ACHN (cell line): Measurements from ENCODE around the gene SRPK2.
"Not testable (repeated sequence)": the region's sequence is repeated elsewhere in the genome, so short reads cannot be mapped to it uniquely, and the experiment has no call there.

Source experiments
- DNase-seq: peaks from one replicate; pipeline ENCODE4 v3.0.0-alpha.2; 2015
- in situ Hi-C: cut with HindIII; loops from 2 replicates; pipeline ENCODE4 v1.10.0; 2017; ENCODE audit warnings: low sequenced_read_pairs, low pct_ligation_motif_present, low pct_unique_long_range_greater_than_20kb

The SRPK2 gene

DNA sequence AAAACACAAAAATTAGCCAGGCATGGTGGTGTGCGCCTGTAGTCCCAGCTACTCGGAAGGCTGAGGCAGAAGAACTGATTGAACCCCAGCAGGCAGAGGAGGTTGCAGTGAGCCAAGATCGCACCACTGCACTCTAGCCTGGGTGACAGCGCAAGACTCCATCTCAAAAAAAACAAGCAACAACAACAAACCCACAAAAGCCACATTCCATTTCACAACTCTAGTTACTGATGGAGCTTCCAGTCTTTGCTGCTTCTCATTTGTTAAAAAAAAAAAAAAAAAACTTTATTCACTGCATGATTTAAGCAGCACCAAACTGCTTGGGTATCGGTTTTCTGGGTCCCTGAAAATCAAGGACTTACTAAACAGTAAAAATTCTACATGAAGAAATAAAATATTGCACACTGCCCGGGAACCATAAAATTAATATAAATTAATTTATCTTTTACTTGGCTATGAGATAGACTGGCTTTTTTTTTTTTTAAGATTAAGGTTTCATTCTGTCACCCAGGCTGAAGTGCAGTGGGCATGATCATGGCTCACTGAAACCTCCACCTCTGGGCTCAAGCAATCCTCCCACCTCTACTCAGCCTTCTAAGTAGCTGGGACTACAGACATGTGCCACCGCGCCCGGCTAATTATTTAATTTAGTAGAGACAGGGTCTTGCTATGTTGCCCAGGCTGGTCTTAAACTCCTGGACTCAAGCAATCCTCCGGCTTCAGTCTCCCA is 42.0 kb downstream of the SRPK2 start:
- DNase-seq, result no peak
- in situ Hi-C loops, result no loop called here

DNA sequence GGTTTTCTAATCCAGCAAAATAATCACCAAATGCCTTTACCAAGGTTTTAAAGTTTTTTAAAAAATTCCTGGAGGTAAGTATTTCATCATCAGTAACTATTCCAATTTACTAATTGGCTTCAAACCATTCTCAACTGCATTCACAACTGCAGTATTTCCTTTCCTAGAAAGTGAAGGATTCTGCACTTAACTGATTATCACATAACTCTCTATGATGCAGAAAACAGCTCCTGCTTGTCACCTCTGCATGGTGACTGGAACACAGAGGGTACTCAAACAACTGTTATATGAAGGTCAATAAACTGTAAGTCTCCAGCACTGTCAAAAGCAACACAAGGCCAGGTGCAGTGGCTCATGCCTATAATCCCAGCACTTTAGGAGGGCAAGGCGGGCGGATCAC is 42.6 kb downstream of the SRPK2 start:
- in situ Hi-C loops, result no loop called here
- no peak for DNase-seq

DNA sequence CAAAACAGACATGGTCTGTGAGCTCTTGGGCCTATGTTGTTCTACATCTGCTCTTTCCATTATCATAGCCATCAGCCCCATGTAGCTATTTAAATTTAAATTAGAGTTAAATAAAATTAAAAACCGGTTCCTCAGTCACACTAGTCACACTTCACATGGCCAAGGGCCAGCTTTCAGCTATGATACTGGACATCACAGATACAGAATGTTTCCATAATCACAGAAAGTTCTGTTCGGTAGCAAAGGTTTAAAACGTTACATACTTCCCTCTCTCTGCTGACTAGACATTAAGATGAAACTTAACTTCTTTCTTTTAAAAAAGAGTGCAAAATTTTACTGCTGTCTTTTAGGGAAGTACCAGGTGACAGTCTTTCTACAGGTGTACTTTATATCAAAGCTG is 43.0 kb downstream of the SRPK2 start:
- in situ Hi-C loops, result no loop called here

DNA sequence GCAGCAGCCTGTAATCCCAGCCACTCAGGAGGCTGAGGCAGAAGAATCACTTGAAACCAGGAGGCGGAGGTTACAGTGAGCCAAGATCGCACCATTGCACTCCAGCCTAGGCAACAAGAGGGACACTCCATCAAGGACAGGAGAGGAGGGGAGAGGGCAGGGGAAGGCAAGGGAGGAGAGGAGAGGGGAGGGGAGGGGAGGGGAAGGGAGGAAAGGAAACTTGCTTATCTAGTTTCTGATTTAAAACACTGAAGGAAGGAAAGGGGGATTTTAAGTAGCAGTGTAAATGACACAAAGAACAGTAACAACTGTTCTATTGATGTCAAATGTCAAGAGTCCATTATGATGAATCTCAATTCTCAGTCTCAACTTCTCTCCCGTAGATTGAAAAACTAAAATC is 43.7 kb downstream of the SRPK2 start:
- no peak for DNase-seq
- in situ Hi-C loops, result no loop called here

More for the DNA sequence above, 43.0 kb downstream of the SRPK2 start:
- DNase-seq, result no peak

DNA sequence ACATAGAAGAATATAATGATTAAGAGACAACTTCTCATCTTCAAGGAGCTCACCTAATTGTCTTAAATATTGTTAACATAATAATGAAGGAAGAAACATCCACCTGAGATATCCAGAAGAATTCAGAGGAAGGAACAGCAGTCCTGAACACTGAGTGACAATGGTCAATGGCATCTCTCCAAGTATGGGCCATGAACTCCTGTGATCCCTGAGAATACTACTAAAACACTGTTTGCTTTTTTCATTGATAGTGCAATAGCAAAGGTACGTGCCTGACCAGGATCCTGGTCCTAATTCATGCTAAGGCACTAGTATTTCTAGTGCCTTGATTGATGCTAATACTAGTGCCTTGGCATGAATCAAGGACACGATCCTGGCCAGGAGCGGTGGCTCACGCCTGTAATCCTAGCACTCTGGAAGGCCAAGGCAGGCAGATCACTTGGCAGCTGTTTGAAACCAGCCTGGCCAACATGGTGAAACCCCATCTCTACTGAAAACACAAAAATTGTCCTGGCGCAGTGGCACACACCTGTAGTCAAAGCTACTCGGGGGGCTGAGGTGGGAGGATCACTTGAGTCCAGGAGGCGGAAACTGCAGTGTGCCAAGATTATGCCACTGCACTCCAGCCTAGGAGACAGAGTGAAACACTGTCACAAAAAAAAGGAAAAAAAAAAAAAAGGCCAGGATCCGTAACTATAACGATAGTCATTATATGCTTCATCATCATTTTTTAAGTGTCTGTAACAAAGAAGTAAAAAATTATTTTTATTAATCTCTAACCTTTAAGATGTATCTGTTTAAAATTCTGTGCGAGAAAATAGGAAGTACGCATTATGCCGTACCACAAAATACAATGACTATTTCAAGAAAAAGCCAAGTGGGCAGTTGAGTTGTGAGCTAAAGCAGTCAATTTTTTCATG is 49.1 kb downstream of the SRPK2 start:
- in situ Hi-C loops, result no loop called here
- no peak for DNase-seq

DNA sequence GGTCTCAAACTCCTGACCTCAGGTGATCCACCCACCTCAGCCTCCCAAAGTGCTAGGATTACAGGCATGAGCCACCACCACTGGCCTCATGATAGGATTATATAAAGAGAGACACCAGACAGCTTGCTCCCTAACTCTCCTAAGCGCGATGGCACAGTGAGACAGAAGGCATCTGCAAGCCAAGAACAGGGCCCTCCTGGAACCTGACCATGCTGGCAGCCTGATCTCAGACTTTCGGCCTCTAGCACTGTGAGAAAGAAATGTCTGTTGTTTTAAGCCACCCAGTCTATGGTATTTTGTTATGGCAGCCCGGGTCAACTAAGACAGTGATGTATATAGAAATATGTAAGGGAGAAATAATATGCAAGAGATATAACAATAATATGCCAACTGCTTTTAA is 51.2 kb downstream of the SRPK2 start:
- DNase-seq, result no peak
- in situ Hi-C loops, result no loop called here

DNA sequence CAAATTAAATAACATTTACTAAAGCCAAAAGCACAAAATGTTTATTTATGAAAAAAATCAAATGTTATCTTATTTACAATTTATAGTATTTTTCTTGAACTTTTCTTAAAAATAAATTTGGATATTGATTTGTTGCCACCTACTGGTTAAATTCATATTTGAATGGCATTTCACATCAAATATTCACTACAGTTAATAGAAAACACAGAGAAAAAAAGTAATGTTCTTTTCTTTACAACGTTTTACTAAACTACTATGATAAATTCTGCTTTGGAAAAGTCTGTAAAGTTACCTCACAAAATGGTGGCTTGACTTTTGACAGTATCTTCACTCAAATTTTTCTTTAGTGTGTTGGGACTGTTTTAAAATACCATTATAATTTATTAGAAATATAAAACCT is 52.7 kb downstream of the SRPK2 start:
- peak; percentile 44 for DNase-seq
- in situ Hi-C loops, result no loop called here

DNA sequence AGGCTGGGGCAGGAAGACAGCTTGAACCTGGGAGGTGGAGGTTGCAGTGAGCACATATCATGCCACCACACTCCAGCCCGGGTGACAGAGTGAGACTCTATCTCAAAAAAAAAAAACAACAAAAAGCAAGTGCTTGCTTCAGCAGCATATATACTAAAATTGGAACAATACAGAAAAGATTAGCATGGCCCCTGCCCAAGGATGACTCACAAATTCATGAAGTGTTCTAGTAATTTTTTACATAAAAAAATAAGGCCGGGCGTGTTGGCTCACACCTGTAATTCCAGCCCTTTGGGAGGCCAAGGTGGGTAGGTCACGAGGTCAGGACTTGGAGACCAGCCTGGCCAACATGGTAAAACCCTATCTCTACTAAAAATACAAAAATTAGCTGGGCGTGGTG is 56.1 kb downstream of the SRPK2 start:
- in situ Hi-C loops, DNase-seq: not testable (repeated sequence)

DNA sequence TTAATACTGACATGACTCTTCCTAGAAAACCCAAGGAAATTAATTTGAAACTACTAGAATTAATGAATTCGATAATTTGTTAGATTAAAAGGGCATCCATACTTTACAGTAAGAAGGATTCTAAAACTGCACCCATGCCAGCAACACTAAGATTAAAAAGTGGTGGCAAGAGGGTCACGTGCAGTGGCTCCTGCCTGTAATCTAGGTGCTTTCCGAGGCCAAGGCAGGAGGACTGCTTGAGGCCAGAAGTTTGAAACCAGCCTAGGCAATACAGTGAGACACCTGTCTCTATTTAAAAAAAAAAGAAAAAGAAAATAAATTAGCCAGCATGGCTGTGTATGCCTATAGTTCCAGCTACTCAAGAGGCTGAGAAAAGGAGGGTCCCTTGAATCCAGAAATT is 58.2 kb downstream of the SRPK2 start:
- in situ Hi-C loops, result no loop called here
- DNase-seq, result no peak

DNA sequence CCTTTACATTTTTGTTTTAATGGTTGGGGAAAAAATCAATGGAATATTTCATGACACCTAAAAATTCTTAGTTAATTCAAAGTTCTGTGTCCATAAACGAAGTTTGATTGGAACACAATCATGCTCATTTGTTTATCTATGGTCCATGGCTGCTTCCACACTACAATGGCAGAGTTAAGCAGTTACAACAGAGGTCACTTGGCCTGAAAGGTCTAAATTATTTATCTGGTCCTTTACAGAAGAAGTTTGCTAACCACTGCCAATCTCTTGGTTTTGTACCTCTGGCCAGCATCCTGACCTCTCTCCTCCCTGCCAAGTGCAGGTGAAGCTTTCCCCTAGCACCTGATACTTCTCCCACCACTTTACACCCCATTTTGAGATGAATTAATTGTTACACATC is 61.5 kb downstream of the SRPK2 start:
- in situ Hi-C loops, result no loop called here
- DNase-seq, result no peak

DNA sequence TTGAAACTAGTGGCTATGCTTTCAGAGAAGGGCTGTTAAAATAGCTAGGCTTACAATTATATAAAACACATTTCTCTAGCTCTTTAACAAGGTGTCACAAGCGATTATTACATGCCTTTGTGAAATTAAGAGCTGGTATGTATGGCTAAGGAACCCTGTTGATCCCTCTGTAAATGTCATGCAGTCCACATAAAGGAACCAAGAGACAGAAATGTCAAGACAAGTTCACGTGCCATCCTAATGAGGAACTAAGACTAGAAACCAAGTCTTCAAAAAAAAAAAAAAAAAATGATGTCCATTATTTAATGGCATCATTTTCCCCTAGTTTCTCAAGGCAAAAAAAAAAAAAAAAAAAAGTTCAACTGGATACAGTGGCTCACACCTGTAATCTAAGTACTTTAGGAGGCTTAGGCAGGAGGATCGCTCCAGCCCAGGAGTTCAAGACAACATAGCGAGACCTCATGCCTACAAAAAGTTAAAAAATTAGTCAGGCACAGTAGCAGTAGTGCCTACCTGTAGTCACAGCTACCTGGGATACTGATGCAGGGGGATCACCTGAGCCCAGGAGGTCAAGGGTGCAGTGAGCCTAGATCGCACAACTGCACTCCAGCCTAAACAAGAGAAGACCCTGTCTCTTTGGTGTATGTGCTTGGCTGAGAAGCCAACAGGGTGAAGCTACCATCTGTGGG is 63.4 kb downstream of the SRPK2 start:
- in situ Hi-C loops, result no loop called here
- no peak for DNase-seq

DNA sequence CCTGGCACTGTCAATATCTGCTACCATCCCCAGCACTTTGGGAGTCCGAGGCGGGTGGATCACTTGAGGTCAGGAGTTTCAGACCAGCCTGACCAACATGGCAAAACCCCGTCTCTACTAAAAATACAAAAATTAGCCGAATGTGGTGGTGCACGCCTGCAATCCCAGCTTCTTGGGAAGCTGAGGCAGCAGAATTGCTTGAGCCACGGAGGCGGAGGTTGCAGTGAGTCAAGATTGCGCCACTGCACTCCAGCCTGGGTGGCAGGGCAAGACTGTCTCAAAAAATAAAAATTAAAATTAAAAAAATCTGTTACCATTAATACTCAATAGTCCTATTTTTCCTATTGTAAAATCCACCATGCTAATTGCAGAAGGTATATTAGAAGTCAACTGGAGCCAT is 64.1 kb downstream of the SRPK2 start:
- in situ Hi-C loops, DNase-seq: not testable (repeated sequence)

DNA sequence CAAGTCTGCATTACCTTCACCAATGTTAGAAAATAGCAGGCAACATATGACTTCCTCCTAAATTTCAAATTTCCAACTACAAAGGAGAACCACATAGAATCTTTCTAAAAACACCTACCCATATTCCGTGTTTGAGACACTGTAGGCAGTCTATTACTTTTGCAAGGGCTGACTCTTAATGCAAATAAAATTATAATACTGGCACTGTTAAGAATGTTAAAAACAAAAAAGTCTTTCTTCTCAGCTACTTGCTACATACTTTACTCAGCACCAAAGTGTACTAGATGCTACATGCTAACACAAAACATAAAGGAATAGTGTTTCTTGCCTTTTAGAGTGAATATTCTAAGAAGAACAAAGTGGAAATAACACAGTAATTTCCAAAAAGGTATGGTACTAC is 65.4 kb downstream of the SRPK2 start:
- in situ Hi-C loops, result no loop called here

DNA sequence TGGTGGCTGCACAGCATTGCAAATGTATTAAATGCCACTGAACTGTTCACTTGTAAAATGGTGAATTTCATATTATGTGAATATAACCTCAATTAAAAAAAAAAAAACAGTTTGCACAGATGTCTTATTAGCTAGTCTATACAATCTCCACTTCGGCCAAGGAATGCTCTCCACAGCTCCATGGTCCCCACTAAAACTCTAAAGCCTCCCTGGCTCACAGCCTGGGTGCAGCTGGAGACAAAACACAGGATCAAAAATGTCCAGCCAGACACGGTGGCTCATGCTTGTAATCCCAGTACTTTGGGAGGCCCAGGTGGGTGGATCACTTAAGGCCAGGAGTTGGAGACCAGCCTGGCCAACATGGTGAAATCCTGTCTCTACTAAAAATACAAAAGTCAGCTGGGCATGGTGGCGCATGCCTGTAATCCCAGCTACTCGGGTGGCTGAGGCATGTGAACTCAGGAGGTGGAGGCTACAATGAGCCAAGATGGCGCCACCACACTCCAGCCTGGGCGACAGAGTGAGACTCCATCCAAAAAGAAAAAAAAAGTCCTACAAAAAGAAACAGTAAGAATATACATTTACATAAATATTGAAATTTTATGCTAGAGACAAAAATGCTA is 66.0 kb downstream of the SRPK2 start:
- in situ Hi-C loops, result no loop called here
- no peak for DNase-seq

More for the DNA sequence above, 65.4 kb downstream of the SRPK2 start:
- DNase-seq, result no peak

DNA sequence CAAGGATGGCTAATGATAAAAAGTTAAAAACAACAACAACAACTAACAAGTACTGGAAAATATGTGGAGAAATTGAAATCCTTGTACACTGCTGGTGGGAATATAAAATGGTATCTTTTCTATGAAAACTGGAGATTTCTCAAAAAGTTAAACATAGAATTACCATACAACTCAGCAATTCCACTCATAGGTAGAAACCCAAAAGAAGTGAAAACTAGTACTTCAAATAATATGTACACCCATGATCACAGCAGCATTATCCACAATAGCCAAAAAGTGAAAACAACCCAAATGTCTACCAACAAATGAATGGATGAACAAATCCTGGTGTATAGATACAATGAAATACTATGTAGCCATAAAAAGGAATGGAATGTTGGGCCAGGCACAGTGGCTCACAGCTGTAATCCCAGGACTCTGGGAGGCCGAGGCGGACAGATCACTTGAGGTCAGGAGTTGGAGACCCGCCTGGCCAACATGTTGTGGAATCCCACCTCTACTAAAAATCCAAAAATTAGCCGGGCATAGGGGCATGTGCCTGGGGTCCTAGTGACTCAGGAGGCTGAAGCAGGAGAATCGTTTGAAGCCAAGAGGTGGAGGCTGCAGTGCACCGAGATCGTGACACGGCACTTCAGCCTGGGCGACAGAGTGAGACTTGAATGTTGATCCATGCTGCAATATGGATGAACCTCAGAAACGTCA is 66.8 kb downstream of the SRPK2 start:
- in situ Hi-C loops, result no loop called here
- no peak for DNase-seq

DNA sequence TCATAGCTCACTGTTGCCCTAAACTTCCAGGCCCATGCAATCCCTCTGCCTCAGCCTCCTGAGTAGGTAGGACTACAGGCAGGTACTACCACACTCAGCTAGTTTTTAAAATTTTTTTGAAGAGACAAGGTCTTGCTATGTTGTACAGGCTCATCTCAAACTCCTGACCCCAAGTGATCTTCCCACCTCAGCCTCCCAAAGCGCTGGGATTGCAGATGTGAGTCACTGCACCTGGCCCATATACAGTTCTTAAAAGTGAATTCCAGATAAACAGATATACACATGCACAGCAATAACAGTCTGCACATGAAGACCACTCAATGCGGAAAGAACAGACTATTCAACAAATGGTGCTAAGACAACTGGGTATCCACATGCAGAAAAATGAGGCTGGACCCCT is 67.8 kb downstream of the SRPK2 start:
- DNase-seq, result no peak
- in situ Hi-C loops, result no loop called here

DNA sequence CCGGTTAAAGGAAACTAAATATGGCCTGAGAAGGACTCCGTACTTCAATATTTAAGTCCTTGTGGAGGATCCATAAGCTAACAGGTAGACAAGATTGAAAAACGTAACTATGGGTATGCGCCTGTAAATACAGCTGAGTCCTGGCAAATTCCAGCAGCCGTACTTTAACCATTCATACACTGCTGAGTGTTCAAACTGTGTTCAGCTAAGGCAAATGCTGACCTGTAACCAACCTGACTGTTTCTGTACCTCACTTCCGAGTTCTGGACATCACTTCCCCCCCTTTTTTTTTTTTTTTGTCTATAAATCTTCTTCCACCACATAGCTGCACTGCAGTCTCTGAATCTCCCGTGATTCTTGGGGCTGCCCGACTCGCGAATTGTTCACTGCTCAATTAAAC is 69.1 kb downstream of the SRPK2 start:
- no peak for DNase-seq

DNA sequence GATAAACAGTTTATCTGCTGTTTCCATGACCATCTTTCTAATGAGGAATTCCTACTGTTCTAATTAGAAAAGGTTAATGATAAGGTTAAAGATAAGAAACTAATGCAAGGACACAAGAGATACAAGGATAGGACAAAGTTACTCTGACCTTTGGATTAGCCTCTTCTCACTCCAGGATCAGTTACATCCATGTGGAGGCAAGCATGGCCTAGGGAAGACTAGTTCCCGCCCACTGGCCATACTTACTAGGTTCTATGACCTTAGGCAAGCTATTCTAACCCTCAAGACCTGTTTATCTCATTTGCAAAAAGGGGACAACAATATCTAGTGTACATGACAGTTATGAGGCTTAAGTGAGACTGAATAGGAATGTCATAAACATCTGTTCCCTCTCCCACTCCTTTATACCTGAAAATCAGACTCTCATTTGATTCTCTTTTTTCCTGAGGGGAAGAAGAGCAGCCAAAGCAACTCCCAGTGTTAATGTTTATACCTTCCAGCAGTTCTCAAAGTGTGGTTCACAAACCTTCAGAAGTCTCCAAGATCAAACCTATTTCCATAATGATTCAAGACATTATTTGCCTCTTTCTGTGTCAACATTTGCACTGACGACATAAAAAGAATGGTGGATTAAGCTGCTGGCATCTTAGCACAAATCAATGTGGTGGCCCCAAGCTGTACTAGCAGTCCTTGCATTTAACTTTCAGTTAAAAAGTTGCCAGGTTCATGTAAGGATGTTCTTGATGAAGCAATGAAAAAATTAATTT is 72.0 kb downstream of the SRPK2 start:
- no peak for DNase-seq
- in situ Hi-C loops, result no loop called here

More for the DNA sequence above, 69.1 kb downstream of the SRPK2 start:
- in situ Hi-C loops, result no loop called here
